HG02973 (cell line): ENCODE data around the gene NFKBIE.
"Not testable (repeated sequence)": the region's sequence is repeated elsewhere in the genome, so short reads cannot be mapped to it uniquely, and the experiment has no call there.

Experiments
- ATAC-seq: cut with Tn5 transposase; IDR thresholded peaks from one replicate; pipeline ENCODE4 v1.9.1; 2021; ENCODE audit warnings: moderate library complexity; ENCODE audit not compliant: unreplicated experiment

NFKBIE gene

DNA sequence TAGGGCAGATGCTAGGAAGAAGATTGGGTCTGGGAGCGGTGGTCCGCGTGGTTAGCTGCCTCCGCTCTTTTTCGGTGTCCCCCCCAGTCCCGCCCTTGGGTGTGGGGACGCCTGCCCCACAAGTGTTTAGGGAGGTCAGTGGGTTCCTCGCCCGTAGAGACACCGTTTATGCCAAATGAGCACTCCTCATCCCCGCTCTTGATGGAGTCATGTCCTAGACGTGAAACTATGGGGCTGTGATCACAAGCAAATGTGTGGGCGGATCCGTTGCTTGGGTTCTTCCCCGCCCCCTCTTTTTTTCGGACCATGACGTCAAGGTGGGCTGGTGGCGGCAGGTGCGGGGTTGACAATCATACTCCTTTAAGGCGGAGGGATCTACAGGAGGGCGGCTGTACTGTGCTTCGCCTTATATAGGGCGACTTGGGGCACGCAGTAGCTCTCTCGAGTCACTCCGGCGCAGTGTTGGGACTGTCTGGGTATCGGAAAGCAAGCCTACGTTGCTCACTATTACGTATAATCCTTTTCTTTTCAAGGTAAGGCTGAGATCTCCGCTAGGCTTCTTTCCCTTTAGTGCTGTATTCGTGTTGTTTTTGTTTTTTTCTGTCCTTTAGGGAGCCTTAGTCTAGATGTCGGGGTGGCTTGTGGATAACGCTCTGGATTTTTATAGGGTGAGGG, 18.6 kb downstream of the NFKBIE start, which contains the start of gene HSP90AB1:
HSP90AB1 (plus strand) TSS at position 439 of the 675 bp plus-strand sequence. CDS start 1,529 bp downstream, outside the sequence.
- ATAC-seq: peak; percentile 55

DNA sequence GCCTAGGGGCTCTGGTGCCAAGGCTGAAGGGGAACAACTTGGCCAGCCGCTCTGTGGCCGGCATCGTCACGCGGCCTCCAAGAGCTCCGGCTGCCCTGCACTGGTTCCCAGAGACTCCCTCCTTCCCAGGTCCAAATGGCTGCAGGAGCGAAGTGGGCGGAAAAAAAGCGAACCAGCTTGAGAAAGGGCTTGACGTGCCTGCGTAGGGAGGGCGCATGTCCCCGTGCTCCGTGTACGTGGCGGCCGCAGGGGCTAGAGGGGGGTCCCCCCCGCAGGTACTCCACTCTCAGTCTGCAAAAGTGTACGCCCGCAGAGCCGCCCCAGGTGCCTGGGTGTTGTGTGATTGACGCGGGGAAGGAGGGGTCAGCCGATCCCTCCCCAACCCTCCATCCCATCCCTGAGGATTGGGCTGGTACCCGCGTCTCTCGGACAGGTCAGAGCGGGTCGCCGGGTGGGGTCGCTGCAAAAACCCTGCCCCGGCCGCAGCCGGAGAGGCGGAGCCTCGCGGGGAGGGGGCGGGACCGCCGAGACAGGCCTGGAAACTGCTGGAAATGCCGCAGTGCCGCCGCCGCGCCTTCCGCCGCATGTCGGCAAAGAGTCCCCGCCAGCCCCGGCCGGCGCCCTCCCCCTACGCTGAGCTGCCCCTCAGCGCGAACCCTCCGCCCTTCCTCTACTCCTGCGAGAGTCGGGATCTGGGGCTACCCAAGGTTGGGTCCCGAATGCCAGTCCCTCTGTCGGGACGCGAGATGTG, 19.3 kb downstream of the NFKBIE start:
- peak; percentile 38 for ATAC-seq

DNA sequence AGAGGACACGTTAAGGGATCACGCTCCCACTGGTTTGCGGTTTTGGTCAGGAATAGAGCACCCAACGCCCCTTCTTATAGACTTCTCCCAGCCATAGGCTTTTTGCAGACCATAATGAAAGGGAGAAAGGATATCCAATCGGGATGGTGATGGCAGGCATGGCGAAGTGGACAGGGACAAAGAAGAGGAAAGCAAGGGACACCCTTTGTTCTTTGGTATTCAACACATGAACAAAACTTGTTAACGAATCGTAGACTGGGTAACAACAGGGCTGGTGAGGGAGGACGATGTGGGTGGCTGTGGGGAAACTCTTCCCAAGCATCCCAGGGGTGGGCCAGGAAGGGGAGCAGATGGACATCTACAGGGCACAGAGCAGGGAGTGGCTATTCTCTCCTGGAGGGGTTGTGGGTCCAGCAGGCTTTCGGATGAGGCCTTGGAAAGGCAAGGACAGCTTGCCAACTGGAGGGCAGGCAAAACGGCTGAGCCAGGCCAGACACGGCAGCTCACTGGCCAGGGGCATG, 19.9 kb downstream of the NFKBIE start:
- no peak for ATAC-seq

DNA sequence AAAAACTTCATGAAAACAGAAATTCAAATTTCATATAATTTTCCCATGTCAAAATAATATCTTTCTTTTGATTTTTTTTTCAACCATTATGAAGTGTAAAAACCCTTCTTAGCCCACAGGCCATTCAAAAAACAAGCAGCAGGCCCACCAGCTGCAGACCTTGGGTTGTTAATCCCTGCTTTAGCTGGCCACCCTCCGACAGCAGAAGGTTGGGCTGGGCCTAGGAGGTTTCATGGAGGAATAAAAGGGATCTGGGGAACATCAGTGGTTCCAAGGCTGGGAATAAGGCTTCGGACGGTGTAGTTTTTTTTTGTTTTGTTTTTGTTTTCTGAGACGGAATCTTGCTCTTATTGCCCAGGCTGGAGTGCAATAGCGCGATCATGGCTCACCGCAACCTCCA, 22.0 kb downstream of the NFKBIE start:
- no peak for ATAC-seq

DNA sequence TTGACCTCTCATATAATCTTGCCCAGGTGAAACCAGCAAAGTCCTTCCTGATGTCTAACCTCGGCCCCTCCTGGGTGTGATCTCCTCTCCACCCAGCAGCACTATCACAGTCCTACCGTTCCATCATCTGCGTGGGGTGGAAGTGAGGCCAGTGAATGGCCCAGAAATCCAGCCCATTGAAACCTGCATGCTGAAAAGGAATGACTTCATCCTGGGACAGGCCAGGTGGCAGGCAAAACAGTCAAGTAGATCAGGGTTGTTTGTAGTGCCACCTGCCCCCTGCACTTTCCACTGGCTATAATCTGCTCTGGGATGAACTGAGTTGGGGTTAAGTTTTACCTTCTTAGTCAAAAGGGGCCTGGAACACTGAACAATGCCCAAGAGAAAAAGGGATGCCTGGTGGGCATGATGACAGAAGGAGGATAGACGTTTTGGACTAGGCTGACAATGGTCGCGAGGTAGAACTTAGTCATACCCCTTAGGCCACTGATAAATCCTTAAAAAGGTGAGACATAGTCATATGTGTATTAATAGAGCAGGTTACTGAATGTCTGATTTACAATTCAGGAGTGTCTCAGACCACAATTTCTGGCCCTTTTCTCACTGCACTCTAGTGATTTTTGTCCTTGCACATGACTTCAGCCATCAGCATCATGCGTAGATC, 26.5 kb downstream of the NFKBIE start:
- no peak for ATAC-seq

DNA sequence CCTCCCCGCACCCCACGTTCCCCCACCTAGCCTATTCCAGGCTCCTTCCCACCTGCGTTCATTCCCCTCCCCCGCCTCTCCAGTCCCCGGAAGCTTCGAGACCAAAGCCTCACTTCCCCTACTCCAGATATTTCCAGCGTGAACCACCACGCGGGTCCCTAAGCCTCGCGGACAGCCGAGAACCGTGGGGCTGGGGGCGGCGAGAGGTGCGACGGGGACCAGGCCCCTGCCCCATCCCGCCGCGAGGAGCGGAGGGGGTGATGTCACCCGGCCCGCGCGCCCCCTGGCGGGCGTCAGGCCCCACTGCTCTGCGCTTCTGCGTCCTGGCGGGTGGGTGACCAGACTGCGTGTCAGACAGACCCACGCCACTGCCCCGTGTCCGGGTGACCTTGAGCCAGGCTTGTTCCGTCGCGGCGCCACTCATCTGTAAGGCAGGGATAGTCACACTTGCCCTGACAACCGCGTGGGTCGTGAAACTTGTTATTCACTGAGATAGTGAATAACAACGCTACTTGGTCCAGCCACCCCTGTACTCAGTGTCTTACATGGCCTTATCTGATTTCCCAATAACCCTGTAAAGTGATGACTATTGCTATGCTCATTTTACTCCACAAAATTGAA, 27.4 kb downstream of the NFKBIE start:
- ATAC-seq: peak; percentile 64

DNA sequence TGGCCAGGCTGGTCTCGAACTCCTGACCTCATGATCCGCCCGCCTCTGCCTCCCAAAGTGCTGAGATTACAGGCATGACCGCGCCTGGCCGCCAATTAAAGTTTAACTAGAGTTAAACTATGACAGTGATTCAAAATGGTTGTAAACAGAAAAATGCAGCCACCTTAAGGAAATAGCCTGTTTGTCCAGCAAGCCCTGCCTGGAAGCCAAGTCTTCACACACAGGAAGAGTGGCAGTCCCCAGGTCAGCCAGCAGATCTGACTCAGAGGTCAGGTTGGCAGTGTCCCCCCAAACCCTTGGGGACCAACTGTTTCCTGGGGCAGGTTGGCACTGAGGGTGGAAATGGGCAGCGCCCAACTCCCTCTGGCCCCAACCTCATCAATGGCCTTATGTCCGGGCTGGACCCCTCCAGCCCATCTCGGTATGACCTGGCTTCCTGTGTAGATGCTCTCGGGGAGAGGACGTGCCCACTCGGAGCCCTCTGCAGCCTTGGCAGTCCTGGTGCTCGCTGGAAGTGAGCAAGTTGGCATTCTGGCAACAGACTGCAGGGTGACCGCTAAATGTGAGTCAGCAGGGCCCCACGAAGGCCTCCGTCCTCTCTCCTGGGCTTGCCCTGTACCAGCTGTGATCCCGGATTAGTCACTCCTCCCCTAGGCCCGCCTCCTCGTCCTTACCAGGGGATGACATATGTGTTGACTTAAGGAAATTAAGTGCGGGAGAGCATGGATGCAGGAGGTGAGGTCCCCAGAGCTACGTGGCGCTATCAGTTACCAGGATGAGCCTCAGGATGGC, 28.1 kb downstream of the NFKBIE start:
- ATAC-seq: peak; percentile 49

DNA sequence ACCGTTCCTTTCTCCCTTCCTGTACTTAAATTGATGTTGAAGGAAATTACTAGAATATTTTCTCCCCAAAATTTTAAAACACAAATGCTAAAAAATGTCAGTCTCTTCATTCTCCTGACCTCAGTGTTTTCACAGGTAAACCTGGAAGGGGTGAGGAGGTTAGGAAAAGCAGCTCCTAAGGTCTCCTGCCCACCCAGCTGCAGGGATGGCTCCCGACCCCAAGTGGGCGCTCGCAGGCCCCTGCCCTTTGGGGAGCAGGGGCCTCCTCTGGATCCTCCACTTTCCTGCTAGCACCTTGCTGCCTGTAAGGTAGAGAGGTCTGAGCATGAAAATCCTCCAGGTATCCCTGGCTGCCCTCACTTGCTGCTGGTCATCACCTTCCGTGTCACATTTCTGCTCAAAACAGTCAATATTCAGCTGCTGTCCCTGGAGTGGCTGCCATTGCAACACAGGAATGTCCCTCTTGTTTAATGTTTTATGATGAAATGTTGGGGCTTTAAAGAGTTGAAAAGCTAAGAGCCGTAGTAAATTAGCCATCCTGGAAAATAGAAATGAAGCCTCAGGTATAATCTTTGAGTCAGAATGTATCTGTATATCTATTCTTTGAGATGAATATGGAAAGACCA, 29.3 kb downstream of the NFKBIE start:
- no peak for ATAC-seq

DNA sequence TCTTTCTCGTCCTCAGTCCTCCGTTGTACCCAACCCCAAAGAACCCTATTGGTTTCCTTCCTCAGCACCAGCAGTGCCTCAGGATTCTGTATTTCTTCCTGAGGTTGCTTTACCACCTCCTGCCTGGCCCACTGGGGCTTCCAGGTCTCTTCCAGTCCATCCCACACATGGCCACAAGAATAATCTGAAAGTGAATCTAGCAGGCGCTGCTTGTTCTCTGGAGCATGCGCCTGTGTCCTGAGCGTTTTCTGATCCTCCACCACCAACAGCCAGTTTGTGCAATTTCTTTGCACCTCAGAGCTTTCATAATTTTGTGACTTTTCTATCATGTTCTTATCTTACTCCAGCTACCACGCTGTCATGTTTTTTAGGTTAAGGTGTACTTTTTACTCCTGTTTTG, 30.1 kb downstream of the NFKBIE start:
- no peak for ATAC-seq

DNA sequence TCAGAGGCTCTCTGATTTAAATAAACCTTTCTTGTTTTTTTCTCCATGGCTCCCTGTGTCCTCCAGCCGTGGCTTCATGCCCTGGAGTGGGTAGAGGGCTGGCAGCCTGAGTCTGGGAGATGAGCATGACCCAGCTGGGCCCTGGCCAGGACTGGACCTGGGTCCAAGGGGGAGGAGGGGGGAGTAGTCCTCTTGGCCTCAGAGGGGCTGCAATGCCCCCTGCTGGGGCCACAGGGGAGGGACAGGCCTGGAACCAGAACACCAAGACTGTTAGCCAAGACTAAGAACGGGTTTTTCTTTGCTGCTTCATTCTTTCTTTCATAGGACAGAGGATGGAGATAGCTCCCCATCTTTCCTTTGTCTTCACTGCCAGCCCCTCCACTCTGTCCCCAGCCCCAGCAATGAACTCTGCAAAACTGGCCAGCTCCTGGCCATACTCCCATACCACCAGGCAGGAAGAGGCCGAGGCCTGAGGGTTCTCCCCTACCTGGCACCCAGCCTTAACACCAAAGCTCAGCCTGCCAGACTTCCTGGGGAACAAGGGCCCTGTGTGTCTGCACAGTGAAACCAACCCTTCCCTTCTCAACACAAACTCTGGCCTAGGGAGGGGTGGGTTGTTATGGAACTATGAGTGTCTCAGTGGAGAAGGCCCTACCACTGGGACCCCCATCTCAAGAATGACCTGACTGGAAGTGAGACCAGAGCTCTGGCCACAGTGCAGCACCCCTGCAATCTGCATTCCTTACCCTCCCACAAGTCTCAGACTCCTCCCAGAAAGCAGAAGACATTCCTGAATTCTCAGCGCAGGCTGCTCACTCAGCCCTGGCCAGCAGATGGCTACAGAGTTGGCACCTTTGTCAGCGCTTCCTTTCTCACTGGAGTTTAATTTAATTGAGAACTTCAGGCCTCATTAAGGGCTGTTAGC, 31.0 kb downstream of the NFKBIE start:
- no peak for ATAC-seq

DNA sequence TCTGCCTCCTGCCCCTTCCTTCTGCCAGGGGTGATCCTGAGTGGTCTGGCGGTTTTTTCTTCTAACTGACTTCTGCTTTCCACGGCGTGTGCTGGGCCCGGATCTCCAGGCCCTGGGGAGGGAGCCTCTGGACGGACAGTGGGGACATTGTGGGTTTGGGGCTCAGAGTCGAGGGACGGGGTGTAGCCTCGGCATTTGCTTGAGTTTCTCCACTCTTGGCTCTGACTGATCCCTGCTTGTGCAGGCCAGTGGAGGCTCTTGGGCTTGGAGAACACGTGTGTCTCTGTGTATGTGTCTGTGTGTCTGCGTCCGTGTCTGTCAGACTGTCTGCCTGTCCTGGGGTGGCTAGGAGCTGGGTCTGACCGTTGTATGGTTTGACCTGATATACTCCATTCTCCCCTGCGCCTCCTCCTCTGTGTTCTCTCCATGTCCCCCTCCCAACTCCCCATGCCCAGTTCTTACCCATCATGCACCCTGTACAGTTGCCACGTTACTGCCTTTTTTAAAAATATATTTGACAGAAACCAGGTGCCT, 31.7 kb downstream of the NFKBIE start:
- ATAC-seq: no peak

DNA sequence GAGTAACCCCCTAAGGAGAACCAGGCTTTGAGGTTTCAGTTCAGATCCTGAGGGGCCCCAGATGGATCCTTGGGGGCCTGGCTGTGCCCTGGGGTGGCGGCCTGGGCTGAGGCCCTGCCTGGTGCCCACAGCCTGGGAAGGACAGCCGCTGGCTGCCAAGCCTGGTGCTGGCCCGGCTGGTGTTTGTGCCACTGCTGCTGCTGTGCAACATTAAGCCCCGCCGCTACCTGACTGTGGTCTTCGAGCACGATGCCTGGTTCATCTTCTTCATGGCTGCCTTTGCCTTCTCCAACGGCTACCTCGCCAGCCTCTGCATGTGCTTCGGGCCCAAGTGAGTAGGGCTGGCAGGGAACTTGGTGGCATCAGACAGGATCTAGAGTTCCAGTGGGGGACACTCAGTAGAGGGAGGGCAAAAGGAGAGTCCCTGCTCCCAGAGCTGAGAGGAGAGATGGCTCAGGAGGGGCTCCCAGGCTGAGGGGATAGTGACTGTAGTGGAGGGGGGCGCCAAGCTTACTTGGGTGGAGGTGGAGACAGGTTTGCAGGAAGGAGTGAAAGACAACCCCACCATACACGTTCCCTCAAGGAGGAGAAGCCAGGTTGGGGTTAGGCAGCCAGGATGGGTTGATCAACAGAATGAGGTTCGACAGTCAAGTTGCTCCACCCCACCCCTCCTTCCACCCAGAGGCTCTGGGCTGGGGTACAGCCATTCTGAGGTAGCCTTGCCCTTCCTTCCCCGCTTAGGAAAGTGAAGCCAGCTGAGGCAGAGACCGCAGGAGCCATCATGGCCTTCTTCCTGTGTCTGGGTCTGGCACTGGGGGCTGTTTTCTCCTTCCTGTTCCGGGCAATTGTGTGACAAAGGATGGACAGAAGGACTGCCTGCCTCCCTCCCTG, 32.4 kb downstream of the NFKBIE start:
- ATAC-seq: no peak

DNA sequence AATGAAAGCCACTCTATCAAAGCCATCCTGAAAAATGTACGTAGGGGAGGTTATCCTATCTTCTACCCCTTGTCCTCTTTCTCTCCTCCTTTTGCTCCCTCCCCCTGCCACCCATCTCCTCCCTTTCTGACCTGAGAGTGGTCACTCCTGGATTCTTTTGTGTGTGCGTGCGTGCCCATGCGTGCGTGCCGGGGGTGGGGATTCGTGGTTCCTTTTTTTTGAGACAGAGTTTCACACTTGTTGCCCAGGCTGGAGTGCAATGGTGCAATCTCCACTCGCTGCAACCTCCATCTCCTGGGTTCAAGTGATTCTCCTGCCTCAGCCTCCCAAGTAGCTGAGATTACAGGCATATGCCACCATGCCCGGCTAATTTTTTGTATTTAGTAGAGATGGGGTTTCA, 33.9 kb downstream of the NFKBIE start:
- not testable (repeated sequence) for ATAC-seq

DNA sequence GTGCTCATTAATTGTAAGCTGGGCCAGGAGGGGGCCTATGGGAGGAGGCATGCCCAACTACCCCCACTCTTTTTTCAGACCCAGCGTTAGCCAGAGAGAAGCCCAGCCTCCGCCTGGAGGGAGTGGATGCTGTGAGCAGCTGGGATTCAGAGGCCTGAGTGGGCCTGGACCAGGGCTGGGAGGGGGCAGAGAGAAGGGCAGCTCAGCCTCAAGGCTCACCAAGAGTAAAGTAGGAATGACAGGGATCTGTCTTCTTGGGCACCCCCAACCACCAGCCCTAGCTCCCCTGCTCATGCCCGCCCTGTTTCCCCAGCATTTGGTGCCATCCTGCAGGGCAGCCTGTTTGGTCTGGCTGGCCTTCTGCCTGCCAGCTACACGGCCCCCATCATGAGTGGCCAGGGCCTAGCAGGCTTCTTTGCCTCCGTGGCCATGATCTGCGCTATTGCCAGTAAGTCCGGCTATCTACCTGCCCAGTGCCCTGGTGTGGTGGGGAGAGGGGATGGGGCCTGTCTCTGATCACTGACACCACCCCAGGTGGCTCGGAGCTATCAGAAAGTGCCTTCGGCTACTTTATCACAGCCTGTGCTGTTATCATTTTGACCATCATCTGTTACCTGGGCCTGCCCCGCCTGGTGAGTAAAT, 35.2 kb downstream of the NFKBIE start:
- ATAC-seq: no peak

DNA sequence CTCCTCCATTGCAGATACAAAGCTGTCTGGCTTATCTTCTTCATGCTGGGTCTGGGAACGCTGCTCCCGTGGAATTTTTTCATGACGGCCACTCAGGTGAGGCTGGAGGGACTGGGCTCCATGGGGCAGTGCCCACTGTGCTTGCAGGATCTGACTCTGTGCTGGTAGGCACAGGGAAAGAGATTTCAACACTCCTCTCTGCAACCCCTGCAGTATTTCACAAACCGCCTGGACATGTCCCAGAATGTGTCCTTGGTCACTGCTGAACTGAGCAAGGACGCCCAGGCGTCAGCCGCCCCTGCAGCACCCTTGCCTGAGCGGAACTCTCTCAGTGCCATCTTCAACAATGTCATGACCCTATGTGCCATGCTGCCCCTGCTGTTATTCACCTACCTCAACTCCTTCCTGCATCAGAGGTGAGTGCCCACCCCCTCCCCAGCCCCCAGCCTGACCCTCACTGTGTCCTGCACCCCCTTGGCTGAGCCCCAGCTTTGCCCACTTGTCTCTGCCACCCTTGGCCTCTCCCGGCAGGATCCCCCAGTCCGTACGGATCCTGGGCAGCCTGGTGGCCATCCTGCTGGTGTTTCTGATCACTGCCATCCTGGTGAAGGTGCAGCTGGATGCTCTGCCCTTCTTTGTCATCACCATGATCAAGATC, 35.8 kb downstream of the NFKBIE start:
- no peak for ATAC-seq

DNA sequence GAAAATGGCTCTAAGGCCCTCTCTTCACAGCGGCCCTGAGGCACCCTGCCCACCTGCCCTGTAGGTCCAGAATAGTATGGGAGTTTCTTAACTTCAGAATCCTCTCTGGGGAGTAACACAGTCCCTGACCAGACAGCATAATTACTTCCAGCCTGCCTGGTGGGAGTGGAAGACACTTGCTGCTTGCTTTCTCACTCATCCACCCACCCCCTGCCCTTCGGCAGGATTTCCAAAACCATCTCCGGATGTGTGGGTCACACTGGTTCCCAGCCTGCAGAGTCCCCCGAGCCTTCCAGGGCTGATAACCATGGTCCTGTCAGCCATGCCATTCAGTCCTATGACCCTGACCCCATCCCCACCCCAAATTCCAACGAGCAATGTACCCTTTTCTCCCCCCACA, 36.5 kb downstream of the NFKBIE start:
- no peak for ATAC-seq

DNA sequence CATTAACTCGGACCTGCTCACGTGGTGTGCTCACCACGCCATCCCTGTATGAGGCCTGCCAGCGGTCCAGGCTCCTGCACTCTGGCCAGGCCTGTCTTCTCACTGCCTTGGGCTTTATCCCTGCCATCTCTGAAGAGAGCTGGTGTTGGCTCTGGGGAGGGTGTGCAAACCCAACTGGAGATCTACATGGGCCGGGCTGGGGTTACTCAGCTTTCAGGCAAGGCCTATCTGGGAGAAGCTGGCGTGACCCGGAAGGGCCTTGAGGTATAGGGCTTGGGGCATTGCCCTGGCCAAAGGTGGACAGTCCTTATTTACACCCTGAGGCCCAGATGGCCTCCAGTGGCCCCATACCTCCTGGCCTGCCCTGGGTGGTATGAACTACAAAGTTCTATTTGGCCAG, 36.9 kb downstream of the NFKBIE start:
- no peak for ATAC-seq
